ENCODE results near the gene GSK3B.

Gene GSK3B

GRCh38 chr3:119864476-119864875 is 229.8 kb downstream of the GSK3B start:
- DNase-seq: no peak

- no peak for DNase-seq
Measured at GRCh38 chr3:119862616-119863015, 231.6 kb downstream of the GSK3B start.

- no peak for DNase-seq
Measured at GRCh38 chr3:119861681-119862080, 232.6 kb downstream of the GSK3B start.

GRCh38 chr3:119859728-119860127 is 234.5 kb downstream of the GSK3B start:
- DNase-seq: no peak

- DNase-seq: no peak
Measured at GRCh38 chr3:119858957-119859356, 235.3 kb downstream of the GSK3B start.

DNA sequence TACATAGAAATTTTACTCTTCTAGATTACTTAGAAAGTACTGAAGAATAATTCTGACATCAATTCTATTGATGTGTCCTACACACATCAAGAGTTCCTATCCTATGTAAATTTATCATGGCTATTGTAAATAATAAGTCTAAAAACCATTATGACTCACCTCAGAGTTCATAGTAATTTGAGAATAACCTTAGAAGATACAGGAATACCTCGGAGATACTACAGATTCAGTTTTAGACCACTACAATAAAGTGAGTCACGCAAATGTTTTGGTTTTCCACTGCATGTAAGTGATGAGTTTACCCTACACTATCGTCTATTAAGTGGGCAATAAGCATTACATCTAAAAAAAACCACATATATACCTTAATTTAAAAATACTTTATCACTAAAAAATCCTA is 237.6 kb downstream of the GSK3B start:
- DNase-seq: no peak

DNA sequence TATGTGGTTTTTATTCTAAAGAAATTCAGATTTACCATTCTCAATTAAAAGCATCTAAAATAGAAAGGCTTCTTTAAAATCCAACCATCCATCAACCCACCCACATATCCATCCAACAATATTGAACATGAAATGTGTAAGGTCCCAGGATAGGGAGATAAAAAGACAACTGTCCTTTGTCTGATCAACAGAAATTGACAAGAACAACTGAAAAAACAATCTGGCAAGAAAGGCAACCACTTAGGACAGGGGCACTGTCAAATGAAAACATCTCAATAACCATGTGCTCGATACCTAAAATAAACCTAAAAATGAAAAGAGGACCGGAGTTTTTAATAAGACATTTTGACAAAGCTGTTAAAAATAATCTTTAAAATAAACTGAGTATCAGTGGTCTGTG is 245.1 kb downstream of the GSK3B start:
- no peak for DNase-seq

GRCh38 chr3:119841808-119842471 is 252.3 kb downstream of the GSK3B start:
- no peak for DNase-seq

DNA sequence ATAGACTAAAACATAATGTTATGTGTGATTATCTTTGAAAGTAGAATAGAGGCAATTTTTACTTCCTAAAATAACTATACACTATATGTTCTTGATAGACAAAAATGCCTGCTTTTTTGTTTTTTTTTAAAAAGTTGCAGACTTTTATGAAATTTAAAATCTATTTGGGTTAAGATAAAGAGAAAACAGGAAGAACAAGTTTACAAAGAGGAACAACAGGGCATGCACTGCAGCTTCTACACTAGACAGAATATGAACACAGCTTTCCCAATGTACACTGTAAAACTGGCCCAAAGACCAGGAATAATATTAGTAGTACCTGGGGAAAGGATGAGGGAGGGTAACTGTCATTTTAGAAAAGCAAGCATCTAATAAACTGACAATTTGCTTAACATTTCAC is 258.7 kb downstream of the GSK3B start:
- no peak for DNase-seq

DNA sequence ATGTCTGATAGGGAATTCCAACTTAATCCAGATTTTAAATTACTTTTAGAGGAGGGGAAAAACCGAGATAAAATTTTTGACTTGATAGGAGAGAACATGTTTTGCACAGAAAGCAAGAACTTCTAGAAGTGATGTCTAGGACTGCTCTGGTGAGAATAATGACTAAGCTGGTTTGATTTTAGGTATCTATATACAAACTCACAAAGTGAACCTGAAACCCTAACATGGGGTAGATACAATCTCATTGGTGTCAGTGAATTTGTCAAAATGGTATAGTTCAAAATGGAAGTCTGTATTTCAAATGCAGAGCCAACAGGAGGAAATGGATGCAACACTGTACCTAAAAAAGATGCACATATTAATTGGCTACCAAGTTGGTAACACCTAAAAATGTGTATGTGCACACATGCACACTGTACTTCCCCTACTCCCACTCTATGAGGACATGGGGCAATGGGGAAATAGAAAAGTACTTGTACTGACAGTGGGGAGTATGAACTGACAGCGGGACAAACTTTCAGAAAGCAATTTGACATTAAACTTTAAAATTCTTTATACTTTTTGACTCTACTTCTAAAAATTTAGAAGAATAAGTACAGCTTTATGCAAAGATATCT is 259.4 kb downstream of the GSK3B start:
- no peak for DNase-seq

DNA sequence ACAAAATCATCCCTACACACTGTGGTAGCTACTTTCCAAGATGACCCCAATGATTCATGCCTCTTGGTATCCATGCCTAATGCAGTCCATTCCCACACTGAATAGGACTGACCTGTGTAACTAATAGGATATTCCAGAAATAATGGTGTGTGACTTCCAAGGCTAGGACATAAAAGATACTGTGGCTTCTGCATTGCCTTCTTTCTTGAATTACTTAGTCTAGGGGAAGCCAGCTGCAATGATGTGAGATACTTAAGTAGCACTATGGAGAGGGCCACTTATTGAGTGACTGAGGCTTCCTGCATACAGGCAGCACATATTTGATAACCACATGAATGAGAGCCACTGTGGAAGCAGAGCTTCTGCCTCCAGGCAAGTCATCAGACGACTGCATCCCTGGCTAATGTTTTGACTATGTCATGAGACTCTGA is 262.3 kb downstream of the GSK3B start:
- DNase-seq: no peak

DNA sequence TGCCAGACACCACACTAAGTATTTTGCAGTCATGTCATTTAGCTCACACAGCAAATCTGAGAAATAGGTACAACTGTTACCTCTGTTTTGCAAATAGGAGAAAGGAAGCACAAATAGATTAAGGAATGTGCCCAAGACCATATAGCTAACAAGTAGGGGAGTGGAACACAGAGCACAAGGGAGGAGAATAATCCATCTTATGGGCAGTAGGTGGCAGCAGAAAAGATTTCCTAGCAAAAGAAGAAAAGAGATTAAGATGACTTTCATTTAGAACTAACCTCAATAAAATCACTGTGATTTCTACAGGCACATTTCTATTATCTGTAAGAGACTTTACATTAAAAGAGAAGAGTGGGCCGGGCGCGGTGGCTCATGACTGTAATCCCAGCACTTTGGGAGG is 263.2 kb downstream of the GSK3B start:
- peak; percentile 20 for DNase-seq

GRCh38 chr3:119829420-119829819 is 264.8 kb downstream of the GSK3B start:
- no peak for DNase-seq

DNA sequence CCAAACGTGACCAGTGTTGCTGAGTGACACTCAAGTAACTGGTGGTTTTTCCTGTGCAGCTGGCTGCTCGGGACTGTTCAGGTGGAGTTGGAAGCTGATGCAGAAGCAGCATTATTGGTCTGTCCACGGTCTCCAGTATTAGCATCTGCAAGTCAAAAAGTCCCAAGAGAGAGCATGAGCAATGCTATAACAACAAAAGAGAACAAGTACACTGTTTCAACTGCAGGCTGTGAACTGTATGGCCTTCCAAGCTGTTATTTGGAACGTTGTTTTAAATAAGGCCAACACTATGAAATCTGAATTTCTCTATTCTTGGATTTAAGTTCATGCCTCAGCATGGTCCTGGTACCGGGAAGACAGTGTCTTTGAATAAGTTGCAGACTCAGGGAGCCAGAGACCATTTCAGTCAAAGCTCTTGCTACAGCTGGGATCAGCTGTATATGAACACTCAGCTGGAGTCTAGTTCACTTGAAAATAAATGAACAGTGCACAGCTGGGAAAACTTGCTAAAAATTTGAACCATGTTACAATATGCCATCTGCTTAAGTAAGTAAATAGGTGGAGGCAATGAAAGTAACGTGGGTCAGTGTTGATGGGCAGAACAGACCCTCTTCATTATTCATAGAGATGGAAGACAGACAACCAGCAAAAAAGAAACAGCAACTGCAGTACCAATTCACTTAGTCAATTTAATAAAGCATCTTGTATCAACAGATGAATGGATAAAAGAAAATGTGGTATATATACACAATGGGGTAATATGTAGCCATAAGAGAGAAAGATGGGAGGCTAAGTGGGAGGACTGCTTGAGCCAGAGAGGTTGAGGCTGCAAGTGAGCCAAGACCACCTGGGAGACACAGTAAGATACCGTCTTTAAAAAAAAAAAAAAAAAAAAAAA is 267.3 kb downstream of the GSK3B start:
- no peak for DNase-seq

DNA sequence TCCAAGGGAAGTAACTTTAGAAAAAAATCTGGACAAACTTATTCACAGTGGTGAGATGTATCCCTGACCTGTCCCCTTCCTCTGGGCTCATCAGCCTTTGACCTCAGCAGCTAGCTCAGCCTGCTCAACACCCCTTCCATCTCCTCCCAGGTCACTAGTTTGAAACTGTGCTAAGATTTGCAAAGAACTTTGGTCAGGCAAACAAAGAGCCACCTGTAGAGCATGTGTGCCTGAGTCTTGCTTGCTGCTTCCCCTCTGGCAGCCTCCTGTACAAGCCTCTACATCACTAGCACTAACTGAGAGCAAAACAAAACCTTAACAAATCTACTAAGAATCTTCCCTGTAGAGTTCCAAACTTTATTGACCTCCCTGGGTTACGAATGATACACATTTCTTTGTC is 268.4 kb downstream of the GSK3B start:
- no peak for DNase-seq

DNA sequence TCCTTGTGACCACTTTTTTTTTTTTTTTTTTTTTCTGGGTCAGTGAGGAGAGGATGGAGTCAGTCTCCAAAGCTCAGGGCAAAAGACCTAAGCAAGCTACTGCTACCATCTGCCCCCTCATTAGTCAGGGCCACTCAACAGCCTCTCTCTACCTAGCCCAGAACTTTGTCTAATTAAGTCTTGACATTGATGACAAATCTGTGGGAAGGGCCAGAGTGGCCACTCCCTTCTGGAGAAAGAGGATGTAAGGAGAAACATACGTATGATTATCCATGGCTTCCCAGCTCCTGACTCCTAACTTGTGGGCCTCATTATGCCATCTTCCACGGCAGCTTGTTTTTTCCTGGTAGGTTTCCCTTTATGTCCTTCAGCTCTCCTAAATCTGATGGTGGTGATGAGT is 274.4 kb downstream of the GSK3B start:
- no peak for DNase-seq

DNA sequence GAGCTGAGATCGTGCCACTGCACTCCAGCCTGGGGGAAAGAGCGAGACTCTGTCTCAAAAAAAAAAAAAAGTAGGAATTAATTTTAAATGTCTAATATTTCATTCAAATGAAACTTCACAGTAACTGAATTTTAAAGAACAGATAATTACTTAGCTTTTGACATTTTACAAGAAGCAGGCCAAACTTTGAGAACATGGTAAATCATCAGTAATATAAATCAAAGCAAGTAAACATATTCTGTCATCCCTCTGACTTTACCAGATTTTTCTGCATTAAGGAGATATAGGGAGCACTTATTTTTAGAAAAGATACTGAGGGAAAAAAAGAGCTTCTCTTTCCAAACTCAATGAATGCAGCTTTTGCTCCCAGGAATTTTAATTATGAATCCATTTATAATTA is 275.3 kb downstream of the GSK3B start:
- no peak for DNase-seq

GRCh38 chr3:119817583-119818363 is 276.5 kb downstream of the GSK3B start:
- DNase-seq: no peak

DNA sequence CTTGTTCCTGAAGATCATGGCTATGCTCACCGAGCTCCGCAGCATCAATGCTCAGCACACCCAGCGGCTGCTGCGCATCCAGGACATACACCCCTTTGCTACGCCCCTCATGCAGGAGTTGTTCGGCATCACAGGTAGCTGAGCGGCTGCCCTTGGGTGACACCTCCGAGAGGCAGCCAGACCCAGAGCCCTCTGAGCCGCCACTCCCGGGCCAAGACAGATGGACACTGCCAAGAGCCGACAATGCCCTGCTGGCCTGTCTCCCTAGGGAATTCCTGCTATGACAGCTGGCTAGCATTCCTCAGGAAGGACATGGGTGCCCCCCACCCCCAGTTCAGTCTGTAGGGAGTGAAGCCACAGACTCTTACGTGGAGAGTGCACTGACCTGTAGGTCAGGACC is 277.2 kb downstream of the GSK3B start:
- no peak for DNase-seq

DNA sequence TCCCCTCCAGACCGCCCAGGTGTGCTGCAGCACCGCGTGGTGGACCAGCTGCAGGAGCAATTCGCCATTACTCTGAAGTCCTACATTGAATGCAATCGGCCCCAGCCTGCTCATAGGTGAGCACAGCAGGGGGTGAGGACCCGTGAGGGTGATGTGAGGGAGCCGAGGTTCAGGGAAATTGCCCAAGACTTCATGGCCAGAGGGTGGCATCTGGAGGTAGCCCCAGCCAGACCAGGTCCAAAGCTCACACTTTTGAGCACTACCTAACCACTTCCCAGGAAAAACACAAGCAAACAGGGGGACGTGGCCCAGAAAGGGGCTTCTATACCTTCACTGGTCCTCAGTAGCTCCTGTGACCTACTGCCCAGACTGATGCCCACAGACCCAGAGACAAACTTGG is 278.5 kb downstream of the GSK3B start:
- DNase-seq: no peak

DNA sequence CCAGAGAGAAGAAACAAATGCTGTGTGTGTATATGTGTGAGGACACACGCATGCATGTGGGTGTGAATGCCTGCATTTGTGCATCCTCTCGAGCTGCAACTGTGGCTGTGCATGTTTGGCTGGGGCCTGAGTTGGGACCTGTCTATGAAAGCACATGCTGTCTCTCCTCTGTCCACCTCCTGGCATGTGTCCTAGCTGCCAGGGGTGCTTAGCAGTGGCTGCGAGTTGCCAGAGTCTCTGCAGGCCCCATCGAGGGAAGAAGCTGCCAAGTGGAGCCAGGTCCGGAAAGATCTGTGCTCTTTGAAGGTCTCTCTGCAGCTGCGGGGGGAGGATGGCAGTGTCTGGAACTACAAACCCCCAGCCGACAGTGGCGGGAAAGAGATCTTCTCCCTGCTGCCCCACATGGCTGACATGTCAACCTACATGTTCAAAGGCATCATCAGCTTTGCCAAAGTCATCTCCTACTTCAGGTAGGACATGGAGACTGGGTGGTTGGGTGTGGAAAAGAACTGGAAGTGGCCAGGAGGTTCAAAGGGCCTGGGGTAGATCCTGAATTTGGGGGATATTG is 281.7 kb downstream of the GSK3B start:
- DNase-seq: no peak

GRCh38 chr3:119810018-119810435 is 284.2 kb downstream of the GSK3B start:
- DNase-seq: peak; percentile 68
